ENCODE data around the gene PSMA3.

The PSMA3 gene

GRCh38 chr14:58272588-58273372, 28.1 kb downstream of the PSMA3 start:
- no peak for DNase-seq

GRCh38 chr14:58274881-58275280, 30.2 kb downstream of the PSMA3 start:
- no peak for DNase-seq

GRCh38 chr14:58275527-58276190, 31.0 kb downstream of the PSMA3 start:
- DNase-seq = no peak

GRCh38 chr14:58276208-58276607, 31.6 kb downstream of the PSMA3 start:
- no peak for DNase-seq

- no peak for DNase-seq
These were observed 33.5 kb downstream of the PSMA3 start for GRCh38 chr14:58278177-58278576.

- no peak for DNase-seq
These were observed 36.5 kb downstream of the PSMA3 start for GRCh38 chr14:58280954-58281787.

- no peak for DNase-seq
These were observed 37.3 kb downstream of the PSMA3 start for GRCh38 chr14:58281969-58282368.

GRCh38 chr14:58282925-58283593, 38.4 kb downstream of the PSMA3 start:
- DNase-seq = no peak

GRCh38 chr14:58283730-58284129, 39.1 kb downstream of the PSMA3 start:
- DNase-seq = no peak

- DNase-seq = no peak
These were observed 40.5 kb downstream of the PSMA3 start for GRCh38 chr14:58285132-58285531.

GRCh38 chr14:58287607-58288042, 43.0 kb downstream of the PSMA3 start:
- DNase-seq = no peak

- no peak for DNase-seq
These were observed 43.6 kb downstream of the PSMA3 start for GRCh38 chr14:58288106-58288792.

GRCh38 chr14:58291646-58292045, 47.0 kb downstream of the PSMA3 start:
- no peak for DNase-seq

GRCh38 chr14:58292187-58292586, 47.5 kb downstream of the PSMA3 start:
- no peak for DNase-seq

GRCh38 chr14:58294201-58294600, 49.6 kb downstream of the PSMA3 start:
- DNase-seq = no peak

GRCh38 chr14:58296726-58297125, 52.1 kb downstream of the PSMA3 start:
- no peak for DNase-seq

GRCh38 chr14:58297412-58297761, 52.7 kb downstream of the PSMA3 start:
- no peak for DNase-seq

GRCh38 chr14:58297762-58298476, 53.3 kb downstream of the PSMA3 start:
- DNase-seq = peak; percentile 98

- DNase-seq = peak; percentile 85
These were observed 54.1 kb downstream of the PSMA3 start, which contains the start of gene ARID4A for GRCh38 chr14:58298477-58299400. TSS of gene ARID4A (plus strand) at chr14:58298555. CDS start at chr14:58299855, 1,300 bp downstream.
